Pancreas (tissue), 10 donors: ENCODE results near the gene TMEM108. TPM values are rescaled to one million over a fixed set of nuclear protein-coding genes. Genes with fewer than 3 reads are reported as not detected.

Experiments
- ATAC-seq, 4 donors: fragments of 200-7000 bp; cut with Tn5 transposase; one replicate each; pipeline versions ENCODE4 v1.8.0 to v1.9.1; 2020; ENCODE audit warnings: mild to moderate bottlenecking in 4 of 4, moderate library complexity in 4 of 4
- DNase-seq, 6 donors: peaks; one replicate each; pipeline ENCODE4 v3.0.0-alpha.2; 2020
- FAIRE-seq: peaks from 2 replicates; lab custom pipeline; 2012; peaks lifted over from hg19 to GRCh38; lab: Jason Lieb, UNC
- H3K27ac ChIP-seq, 4 donors: fragments of 200-600 bp; sonication (generic); 1 replicate in 3 of 4; 2 replicates in 1 of 4; pipeline versions ENCODE4 v1.5.0 to v1.8.0; 2020
- H3K27me3 ChIP-seq, 4 donors: fragments of 200-600 bp; one replicate each; pipeline ENCODE4 v1.8.0; 2021
- H3K36me3 ChIP-seq, 3 donors: fragments of 200-600 bp; sonication (generic) in 1 of 3; one replicate each; pipeline versions ENCODE4 v1.5.0 to v1.8.0; 2020 to 2021
- H3K4me1 ChIP-seq, 3 donors: fragments of 200-600 bp; one replicate each; pipeline ENCODE4 v1.8.0; 2021
- H3K4me3 ChIP-seq, 4 donors: fragments of 200-600 bp; sonication (generic) in 2 of 4; one replicate each; pipeline versions ENCODE4 v1.5.0 to v1.8.0; 2020 to 2021
- H3K9me3 ChIP-seq, 4 donors: fragments of 200-600 bp; one replicate each; pipeline ENCODE4 v1.8.0; 2021
- WGBS, 2 donors: extraction: QIAGEN DNeasy Blood & Tissue Kit; methylation state at CpG; one replicate each; pipeline ENCODE4 v1.1.7; 2013; 5-methylcytosine and 5-hydroxymethylcytosine counted together
- intact Hi-C, 3 donors: fragments of 100-400 bp; cut with DNase I; formaldehyde crosslinking; loops; one replicate each; pipeline versions ENCODE4 v1.11.1 to v1.14.2; 2022
- polyA plus RNA-seq, 2 donors: library from polyadenylated mRNA; stranded (reverse); fragments of 200-250 nt; gene quantifications; one replicate each; pipeline ENCODE4 v1.2.3, GENCODE V29; 2013
- total RNA-seq, 6 donors: library from RNA; stranded (reverse); fragmentation: NEBNext Ultra II Directional in 4 of 6; extraction: Animal tissue kit (Norgen Biotek cat#: 25700) in 4 of 6; gene quantifications; one replicate each; pipeline versions ENCODE4 v1.2.1 to v1.2.4, GENCODE V29; 2021 to 2023
- TF ChIP-seq, protein P1 (sequence below), 4 donors: fragments of 200-600 bp; sonication (generic) in 3 of 4; IDR thresholded peaks; one replicate each; pipeline versions ENCODE4 v1.5.0 to v1.8.0; 2021; ENCODE audit warnings: antibody characterized with exemption in 4 of 4
- donor health status: healthy with polysubstance abuse.
- donor health status: DM: no; HTN: no; CAD: no; lungs with moderate emphysema.
- donor health status: DM: no; HTN: no; CAD: no.
- donor health status: control.
- donor health status: control.
- donor health status: Bipolar disorder and iron deficiency.
- donor health status: DM: yes; HTN: yes; CAD: no.
- donor health status: DM: no; HTN: no; CAD: no.
- donor health status: DM: no; HTN: no; CAD: no.
- donor health status: DM: yes; HTN: yes; CAD: no.

Gene TMEM108
- total and polyA plus RNA-seq, 8 donors: 0.23 to 2.1 (median 0.52) TPM

DNA sequence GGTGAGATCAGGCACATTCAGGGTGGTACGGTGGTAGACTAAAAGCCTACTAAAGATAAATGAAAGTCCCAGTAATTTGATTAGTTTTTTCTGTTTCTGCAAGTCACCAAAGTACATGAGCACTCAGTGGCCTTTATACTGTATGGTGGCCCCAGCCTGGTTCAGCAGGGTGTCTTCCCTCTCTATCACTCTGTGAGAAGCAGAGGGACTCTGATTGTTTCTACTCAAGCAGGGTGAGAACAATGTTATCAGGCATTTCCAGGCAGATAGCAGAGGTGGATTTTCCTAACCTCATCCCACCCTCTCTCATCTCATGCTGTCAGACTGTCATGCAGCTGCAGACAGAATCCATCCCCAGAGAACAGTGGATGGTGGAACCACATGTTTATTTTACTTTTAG is 290.2 kb downstream of the TMEM108 start:
- FAIRE-seq (no peak), DNase-seq (no peak), ATAC-seq (no peak)
- Histone ChIP-seq H3K36me3 (no peaks in the 10 kb centered on the region), H3K9me3 (no peaks in the 10 kb centered on the region), H3K27ac (no peak overlapping the region), H3K4me1 (no peaks in the 10 kb centered on the region), H3K27me3 (no peaks in the 10 kb centered on the region), H3K4me3 (no peak overlapping the region)
- 55 to 70% methylated on average over 1 of the region's 1 CpG for WGBS, 2 donors
- TF ChIP-seq, protein P1, sequence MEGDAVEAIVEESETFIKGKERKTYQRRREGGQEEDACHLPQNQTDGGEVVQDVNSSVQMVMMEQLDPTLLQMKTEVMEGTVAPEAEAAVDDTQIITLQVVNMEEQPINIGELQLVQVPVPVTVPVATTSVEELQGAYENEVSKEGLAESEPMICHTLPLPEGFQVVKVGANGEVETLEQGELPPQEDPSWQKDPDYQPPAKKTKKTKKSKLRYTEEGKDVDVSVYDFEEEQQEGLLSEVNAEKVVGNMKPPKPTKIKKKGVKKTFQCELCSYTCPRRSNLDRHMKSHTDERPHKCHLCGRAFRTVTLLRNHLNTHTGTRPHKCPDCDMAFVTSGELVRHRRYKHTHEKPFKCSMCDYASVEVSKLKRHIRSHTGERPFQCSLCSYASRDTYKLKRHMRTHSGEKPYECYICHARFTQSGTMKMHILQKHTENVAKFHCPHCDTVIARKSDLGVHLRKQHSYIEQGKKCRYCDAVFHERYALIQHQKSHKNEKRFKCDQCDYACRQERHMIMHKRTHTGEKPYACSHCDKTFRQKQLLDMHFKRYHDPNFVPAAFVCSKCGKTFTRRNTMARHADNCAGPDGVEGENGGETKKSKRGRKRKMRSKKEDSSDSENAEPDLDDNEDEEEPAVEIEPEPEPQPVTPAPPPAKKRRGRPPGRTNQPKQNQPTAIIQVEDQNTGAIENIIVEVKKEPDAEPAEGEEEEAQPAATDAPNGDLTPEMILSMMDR (IDR thresholded peaks at IDR 0.05): no peak
- intact Hi-C loops: no loop called here

DNA sequence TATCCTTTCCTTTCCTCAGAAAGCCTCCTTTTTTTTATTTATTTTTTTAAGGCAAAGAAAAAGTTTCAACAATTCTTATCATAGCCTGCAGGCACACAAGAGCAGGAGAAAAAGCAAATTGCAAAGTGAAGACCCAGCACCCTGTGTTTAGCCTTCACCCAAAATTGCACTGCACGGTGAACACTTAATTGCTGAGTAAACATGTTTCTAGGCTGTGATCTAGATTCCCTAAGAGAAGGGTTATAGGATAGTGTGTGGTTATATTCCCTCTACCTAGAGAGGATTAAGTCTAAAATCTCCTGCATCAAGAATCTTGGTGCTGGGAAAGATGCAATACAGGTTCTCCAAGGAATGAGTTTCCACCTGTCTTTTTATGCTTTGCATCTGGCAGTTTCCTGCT is 291.4 kb downstream of the TMEM108 start:
- no peaks in the 10 kb centered on the region for H3K4me1 ChIP-seq
- no peak for ATAC-seq
- no peak overlapping the region for H3K4me3 ChIP-seq
- TF ChIP-seq, protein P1 (IDR thresholded peaks at IDR 0.05): no peak
- H3K9me3 ChIP-seq: no peaks in the 10 kb centered on the region
- 23 to 34% methylated on average over 1 of the region's 1 CpG for WGBS, 2 donors
- no peaks in the 10 kb centered on the region for H3K27me3 ChIP-seq
- DNase-seq: no peak
- intact Hi-C loops: no loop called here
- FAIRE-seq: no peak
- no peaks in the 10 kb centered on the region for H3K36me3 ChIP-seq
- H3K27ac ChIP-seq: no peak overlapping the region

DNA sequence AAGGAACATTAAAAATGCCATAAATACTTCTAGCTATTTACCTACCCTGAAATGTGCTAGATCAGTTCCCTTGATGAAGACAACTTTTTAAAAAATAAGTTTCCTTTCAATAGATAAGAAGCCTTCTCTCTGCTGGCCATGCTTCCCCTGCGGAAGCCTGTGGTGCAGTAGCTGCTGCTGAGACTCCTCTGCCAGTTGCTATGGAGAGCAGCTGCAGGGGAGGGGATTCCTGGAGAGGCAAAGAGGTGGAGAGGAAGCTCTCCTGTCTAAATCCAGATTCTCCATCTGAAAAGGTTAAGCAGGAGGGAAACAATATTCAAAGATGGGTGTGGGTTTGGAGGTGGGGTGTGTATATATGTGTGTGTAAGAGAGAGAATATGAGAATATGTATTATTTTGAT is 291.9 kb downstream of the TMEM108 start:
- no peaks in the 10 kb centered on the region for H3K27me3 ChIP-seq
- DNase-seq (no peak), FAIRE-seq (no peak), ATAC-seq (no peak)
- H3K4me3 ChIP-seq: no peak overlapping the region
- no peak overlapping the region for H3K27ac ChIP-seq
- 58 to 64% methylated on average over 1 of the region's 1 CpG for WGBS, 2 donors
- intact Hi-C loops: no loop called here
- no peaks in the 10 kb centered on the region for H3K36me3 ChIP-seq
- TF ChIP-seq, protein P1 (IDR thresholded peaks at IDR 0.05): no peak
- H3K9me3 ChIP-seq: no peaks in the 10 kb centered on the region
- no peaks in the 10 kb centered on the region for H3K4me1 ChIP-seq

GRCh38 chr3:133330522-133330921 is 292.3 kb downstream of the TMEM108 start:
- no peak for FAIRE-seq
- Histone ChIP-seq H3K4me3 (no peak overlapping the region), H3K4me1 (no peaks in the 10 kb centered on the region), H3K9me3 (no peaks in the 10 kb centered on the region), H3K36me3 (no peaks in the 10 kb centered on the region), H3K27me3 (no peaks in the 10 kb centered on the region), H3K27ac (no peak overlapping the region)
- no peak for ATAC-seq
- TF ChIP-seq, protein P1 (IDR thresholded peaks at IDR 0.05): no peak
- no peak for DNase-seq
- intact Hi-C loops: no loop called here

DNA sequence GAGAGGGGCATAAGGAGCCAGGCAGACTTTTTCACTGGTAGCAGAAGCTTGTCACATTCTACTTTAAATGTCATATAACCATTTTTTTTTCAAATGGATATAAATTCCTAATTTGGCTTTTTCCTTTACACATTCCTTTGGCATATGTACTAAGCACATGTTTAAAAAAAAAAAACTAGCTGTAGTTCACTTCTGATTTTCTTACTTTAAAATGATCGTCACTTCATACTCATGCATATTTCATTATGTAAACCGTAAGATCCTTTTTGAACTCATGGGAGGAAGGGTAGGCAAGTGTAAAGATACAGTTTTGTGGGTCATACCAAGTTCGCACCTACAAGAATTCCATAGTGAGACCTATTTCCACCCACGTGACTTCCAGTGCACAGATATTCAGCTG is 316.5 kb downstream of the TMEM108 start:
- Histone ChIP-seq H3K4me1 (no peaks in the 10 kb centered on the region), H3K4me3 (no peak overlapping the region), H3K27ac (no peak overlapping the region), H3K9me3 (no peaks in the 10 kb centered on the region), H3K27me3 (no peaks in the 10 kb centered on the region), H3K36me3 (no peaks in the 10 kb centered on the region)
- intact Hi-C loops: no loop called here
- TF ChIP-seq, protein P1 (IDR thresholded peaks at IDR 0.05): no peak
- WGBS, 2 donors: 78 to 85% methylated on average over 4 of the region's 4 CpGs
- FAIRE-seq (no peak), DNase-seq (no peak), ATAC-seq (no peak)
